NCI-H2196 treated with DMSO at 0.1 percent for 48 hours (cell line): ENCODE measurements around the gene UBE2Q1.
A peak's percentile ranks its signal among the peaks of the same experiment; 100 is the strongest.

Experiments
- DNase-seq: peaks from one replicate; lab custom pipeline; 2025; ENCODE audit not compliant: unreplicated experiment; lab: John Stamatoyannopoulos, UW

UBE2Q1 gene

GRCh38 chr1:154577346-154578057 lies 19.0 kb upstream of the UBE2Q1 start:
- DNase-seq: no peak

GRCh38 chr1:154575951-154576566 lies 17.6 kb upstream of the UBE2Q1 start:
- DNase-seq: no peak

- DNase-seq: no peak
Measured at GRCh38 chr1:154575147-154575927, 16.9 kb upstream of the UBE2Q1 start.

GRCh38 chr1:154574716-154575115 lies 16.3 kb upstream of the UBE2Q1 start:
- peak; percentile 63 for DNase-seq

- DNase-seq: no peak
Measured at GRCh38 chr1:154573168-154573510, 14.7 kb upstream of the UBE2Q1 start.

GRCh38 chr1:154572468-154573167 lies 14.2 kb upstream of the UBE2Q1 start:
- DNase-seq: no peak

GRCh38 chr1:154571964-154572288 lies 13.5 kb upstream of the UBE2Q1 start:
- DNase-seq: no peak

GRCh38 chr1:154571244-154571963 lies 12.9 kb upstream of the UBE2Q1 start:
- DNase-seq: no peak

- no peak for DNase-seq
Measured at GRCh38 chr1:154568157-154568815, 9.8 kb upstream of the UBE2Q1 start.

- DNase-seq: peak; percentile 48
Measured at GRCh38 chr1:154567386-154568156, 9.1 kb upstream of the UBE2Q1 start, which contains the start of gene CHRNB2. CHRNB2 (plus strand) TSS chr1:154567778; CDS start chr1:154568045, 267 bp downstream.

- DNase-seq: no peak
Measured at GRCh38 chr1:154565876-154566275, 7.4 kb upstream of the UBE2Q1 start.

GRCh38 chr1:154559466-154560044 lies 1.1 kb upstream of the UBE2Q1 start:
- peak; percentile 89 for DNase-seq

GRCh38 chr1:154558720-154559465 lies 431 bp upstream of the UBE2Q1 start:
- peak; percentile 99 for DNase-seq

- DNase-seq: no peak
Measured at GRCh38 chr1:154557248-154557938, 1.1 kb downstream of the UBE2Q1 start.

GRCh38 chr1:154556422-154556821 lies 2.0 kb downstream of the UBE2Q1 start:
- DNase-seq: no peak

- DNase-seq: no peak
Measured at GRCh38 chr1:154553056-154554030, 5.1 kb downstream of the UBE2Q1 start.

- DNase-seq: no peak
Measured at GRCh38 chr1:154552036-154552435, 6.4 kb downstream of the UBE2Q1 start.
